Mesodermal cell (in vitro differentiated cells): ENCODE measurements around the gene AGAP1.
"Not testable (repeated sequence)": the region's sequence is repeated elsewhere in the genome, so short reads cannot be mapped to it uniquely, and the experiment has no call there.

Experiments used
- H3K27ac ChIP-seq: 2 replicates; pipeline ENCODE4 v1.7.0; 2013; ENCODE audit warnings: mild to moderate bottlenecking, low read depth, low read length, moderate library complexity; ENCODE audit not compliant: severe bottlenecking
- H3K36me3 ChIP-seq: 2 replicates; pipeline ENCODE4 v1.7.1; 2013; ENCODE audit warnings: mild to moderate bottlenecking, low read length, moderate library complexity; ENCODE audit not compliant: control insufficient read depth, insufficient read depth
- H3K4me1 ChIP-seq: one replicate; pipeline ENCODE4 v1.7.1; 2013; ENCODE audit warnings: mild to moderate bottlenecking, low read length; ENCODE audit not compliant: insufficient read depth, control insufficient read depth, poor library complexity, severe bottlenecking
- H3K4me3 ChIP-seq: 2 replicates; pipeline ENCODE4 v1.7.0; 2013; ENCODE audit warnings: low read length, control low read depth, mild to moderate bottlenecking; ENCODE audit not compliant: insufficient read depth, poor library complexity, severe bottlenecking; ENCODE audit errors: extremely low read depth
- H3K9me3 ChIP-seq: 2 replicates; pipeline ENCODE4 v1.7.1; 2013; ENCODE audit warnings: mild to moderate bottlenecking, low read length, moderate library complexity; ENCODE audit not compliant: control insufficient read depth
- WGBS, 2 experiments: methylation state at CpG; one replicate each; pipeline ENCODE4 v1.1.5; 2013; ENCODE audit warnings: missing lambda C conversion rate in 2 of 2; ENCODE audit not compliant: insufficient coverage in 2 of 2; 5-methylcytosine and 5-hydroxymethylcytosine counted together

The AGAP1 gene

DNA sequence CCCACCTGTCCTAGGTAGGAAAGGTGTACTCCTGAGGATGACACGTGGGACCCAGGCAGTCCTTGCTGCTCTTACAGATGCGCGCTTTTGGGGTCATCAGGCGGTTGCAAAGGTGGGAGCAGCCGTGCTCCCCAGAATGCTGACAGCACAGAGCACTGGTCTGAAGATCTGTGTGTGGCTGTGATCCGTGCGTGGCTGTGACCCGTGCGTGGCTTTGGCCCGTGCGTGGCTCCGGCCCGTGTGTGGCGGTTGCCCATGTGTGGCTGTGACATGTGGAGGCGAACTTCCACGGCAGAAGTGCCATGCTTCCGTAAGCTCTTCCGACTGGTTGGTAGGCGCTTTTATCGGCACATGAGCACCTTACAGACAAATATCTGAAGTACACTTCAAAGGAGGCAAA lies 270.0 kb downstream of the AGAP1 start:
- WGBS, 2 experiments: 89 to 99% methylated on average over 20 of the region's 20 CpGs

DNA sequence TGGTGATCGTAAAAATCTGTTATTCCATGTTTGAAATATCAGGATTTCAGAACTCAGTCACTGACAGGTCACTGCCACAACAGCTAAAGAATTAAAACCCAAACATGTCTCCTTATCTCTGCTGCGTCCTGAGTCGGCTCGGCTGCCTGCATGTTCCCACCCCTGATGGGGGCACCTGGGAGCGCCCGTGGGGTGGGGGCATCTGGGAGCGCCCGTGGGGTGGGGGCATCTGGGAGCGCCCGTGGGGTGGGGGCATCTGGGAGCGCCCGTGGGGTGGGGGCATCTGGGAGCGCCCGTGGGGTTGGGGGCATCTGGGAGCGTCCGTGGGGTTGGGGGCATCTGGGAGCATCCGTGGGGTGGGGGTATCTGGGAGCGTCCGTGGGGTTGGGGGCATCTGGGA lies 270.6 kb downstream of the AGAP1 start:
- not testable (repeated sequence) for H3K9me3 ChIP-seq, H3K4me3 ChIP-seq, H3K4me1 ChIP-seq, H3K27ac ChIP-seq
- H3K36me3 ChIP-seq: peaks cover 21% of the 10 kb centered on the region
- 86 to 90% methylated on average over 1 to 2 of the region's 19 CpGs for WGBS, 2 experiments

More for the DNA sequence above, 270.0 kb downstream of the AGAP1 start:
- no peak overlapping the region for H3K4me3 ChIP-seq
- H3K9me3 ChIP-seq: no peaks in the 10 kb centered on the region
- H3K27ac ChIP-seq: no peak overlapping the region
- H3K36me3 ChIP-seq: peaks cover 21% of the 10 kb centered on the region
- no peaks in the 10 kb centered on the region for H3K4me1 ChIP-seq

DNA sequence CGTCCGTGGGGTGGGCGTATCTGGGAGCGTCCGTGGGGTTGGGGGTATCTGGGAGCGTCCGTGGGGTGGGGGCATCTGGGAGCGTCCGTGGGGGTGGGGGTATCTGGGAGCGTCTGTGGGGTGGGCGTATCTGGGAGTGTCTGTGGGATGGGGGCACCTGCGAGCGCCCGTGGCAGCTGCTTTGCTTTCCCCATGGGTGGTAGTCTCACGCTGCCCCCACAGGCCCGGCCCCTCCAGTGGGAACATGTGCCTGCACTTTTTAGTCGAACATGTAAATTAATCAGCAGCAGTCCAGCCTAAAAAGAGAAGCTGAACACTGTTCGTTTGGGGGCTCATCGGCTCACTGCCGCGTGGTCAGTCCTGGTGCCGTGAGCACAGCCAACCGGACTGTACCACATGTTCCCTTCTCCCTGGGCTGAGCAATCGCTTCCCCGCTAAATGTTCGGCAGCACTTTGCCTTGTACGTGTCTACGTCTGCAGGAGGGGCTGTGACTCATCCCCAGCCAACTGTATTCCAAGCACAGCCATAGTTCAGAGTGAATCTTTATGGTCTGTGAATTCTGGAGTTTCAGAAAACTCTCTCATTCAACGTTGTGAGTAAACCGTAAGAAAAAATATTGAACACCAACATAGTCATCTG lies 271.5 kb downstream of the AGAP1 start:
- 90 to 96% methylated on average over 18 to 19 of the region's 30 CpGs for WGBS, 2 experiments
- H3K27ac ChIP-seq: peak overlapping the region; percentile 55
- H3K36me3 ChIP-seq: peaks cover 21% of the 10 kb centered on the region

DNA sequence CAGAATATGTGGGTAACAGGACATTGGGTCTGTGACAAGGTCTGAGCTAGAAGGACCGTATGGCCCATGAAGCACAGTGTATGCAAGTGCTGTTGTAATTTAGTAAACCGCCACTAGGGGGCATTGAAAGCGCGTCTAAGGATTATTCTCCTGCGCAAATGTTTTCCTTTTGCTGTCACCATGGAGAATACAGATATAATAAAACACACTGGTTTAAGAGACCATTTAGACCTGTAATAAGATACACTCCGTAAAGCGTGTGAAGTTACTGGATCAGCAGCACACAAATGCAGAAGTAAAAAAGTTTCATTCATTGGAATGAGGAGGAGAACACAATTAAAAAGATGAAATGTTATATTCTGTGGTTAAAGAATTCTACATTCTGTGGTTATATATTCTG lies 272.4 kb downstream of the AGAP1 start:
- peak overlapping the region; percentile 36 for H3K27ac ChIP-seq
- no peaks in the 10 kb centered on the region for H3K4me1 ChIP-seq
- WGBS, 2 experiments: 14 to 15% methylated on average over 1 to 2 of the region's 7 CpGs
- H3K36me3 ChIP-seq: peaks cover 18% of the 10 kb centered on the region
- H3K9me3 ChIP-seq: no peaks in the 10 kb centered on the region
- no peak overlapping the region for H3K4me3 ChIP-seq

More for the DNA sequence above, 271.5 kb downstream of the AGAP1 start:
- no peak overlapping the region for H3K4me3 ChIP-seq
- no peaks in the 10 kb centered on the region for H3K4me1 ChIP-seq
- H3K9me3 ChIP-seq: no peaks in the 10 kb centered on the region

DNA sequence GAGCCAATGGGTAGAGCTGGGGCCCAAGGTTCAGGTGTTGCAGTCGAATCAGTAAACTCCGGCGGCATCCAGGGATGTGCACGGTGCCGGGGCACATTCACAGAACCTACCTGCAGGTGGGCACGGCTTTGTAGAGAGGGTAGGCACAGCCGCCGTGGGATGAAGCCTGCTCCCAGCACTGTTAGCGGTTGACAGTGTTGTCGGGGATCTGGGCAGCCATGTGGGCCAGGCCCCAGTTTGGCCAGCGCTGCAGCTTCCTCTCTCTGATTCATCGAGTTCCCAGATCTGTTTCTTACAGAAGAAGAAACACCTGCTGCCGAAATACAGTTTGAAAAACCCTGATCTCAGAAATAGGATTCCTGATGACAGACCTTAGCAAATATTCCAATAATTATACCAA lies 274.8 kb downstream of the AGAP1 start:
- Histone ChIP-seq H3K36me3 (peaks cover 5% of the 10 kb centered on the region), H3K27ac (no peak overlapping the region), H3K4me1 (peaks cover 6% of the 10 kb centered on the region), H3K4me3 (no peak overlapping the region), H3K9me3 (no peaks in the 10 kb centered on the region)
- WGBS, 2 experiments: 96% methylated on average over 12 to 13 of the region's 13 CpGs

DNA sequence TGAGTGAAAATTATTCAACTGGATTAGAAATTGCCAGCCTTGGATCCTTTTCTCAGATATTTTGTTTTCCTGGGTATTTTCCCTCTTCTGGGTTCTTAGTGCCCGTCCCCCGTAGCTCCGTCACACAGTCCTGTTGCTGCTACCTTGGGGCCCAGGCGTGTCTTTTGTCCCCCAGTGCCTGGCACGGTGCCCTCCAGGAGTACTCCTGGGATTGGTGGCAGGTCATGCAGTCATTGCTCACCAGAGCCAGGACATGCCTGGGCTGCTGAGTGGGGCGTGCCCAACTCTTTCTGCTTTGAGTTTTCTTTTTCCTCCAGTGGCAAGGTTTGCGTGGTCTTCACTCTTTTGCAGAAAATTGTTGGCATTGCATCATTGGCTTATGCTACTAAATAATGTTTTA lies 275.2 kb downstream of the AGAP1 start:
- WGBS, 2 experiments: 89 to 100% methylated on average over 6 of the region's 7 CpGs

DNA sequence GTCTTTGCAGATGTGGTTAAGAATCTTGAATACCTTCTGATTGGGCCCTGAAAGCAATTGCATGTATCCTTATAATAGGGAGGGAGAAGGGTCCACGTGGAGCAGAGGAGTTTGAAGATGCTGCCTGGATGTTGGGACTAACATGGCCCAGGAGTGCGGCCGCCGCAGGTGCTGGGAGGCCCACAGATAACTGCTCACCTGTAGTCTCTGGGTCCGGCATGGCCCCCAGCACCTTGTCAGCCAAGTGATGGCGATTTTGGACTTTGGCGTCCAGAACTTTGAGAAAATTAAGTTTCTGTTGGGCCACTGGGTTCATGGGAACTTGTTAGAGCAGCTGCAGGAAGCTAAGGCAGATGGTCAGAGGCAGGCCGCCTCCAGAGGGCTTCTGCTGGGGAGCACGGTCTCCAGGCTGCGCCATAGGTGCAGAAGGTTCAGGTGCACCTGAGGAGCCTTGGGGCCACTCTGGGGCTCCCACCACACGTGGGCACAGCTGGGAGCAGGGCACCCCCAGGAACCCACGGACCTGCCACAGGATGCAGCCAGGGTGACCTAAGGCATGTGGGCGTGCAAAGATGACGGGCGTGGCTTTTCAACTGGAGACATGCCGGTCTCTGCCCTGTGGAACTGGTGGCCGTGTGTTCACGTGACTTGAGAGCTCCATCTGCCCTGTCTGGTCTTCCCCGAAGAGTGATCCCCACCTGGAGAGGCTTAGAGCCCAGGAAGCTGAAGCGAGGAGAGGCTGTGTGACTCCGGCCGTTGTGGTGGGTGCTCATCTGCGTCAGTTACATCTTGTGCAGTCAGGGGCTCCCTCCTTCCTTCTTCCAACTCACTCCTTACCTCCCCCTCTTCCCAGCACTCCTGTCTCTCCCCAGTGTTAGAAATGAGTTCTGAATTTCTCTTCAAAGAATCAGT lies 277.3 kb downstream of the AGAP1 start:
- Histone ChIP-seq H3K4me3 (no peak overlapping the region), H3K36me3 (peaks cover 12% of the 10 kb centered on the region), H3K4me1 (peaks cover 11% of the 10 kb centered on the region), H3K9me3 (no peaks in the 10 kb centered on the region), H3K27ac (no peak overlapping the region)
- WGBS, 2 experiments: 92 to 96% methylated on average over 21 to 23 of the region's 23 CpGs

More for the DNA sequence above, 275.2 kb downstream of the AGAP1 start:
- H3K9me3 ChIP-seq: no peaks in the 10 kb centered on the region
- peaks cover 5% of the 10 kb centered on the region for H3K36me3 ChIP-seq
- H3K4me3 ChIP-seq: no peak overlapping the region
- H3K27ac ChIP-seq: no peak overlapping the region
- peaks cover 6% of the 10 kb centered on the region for H3K4me1 ChIP-seq

DNA sequence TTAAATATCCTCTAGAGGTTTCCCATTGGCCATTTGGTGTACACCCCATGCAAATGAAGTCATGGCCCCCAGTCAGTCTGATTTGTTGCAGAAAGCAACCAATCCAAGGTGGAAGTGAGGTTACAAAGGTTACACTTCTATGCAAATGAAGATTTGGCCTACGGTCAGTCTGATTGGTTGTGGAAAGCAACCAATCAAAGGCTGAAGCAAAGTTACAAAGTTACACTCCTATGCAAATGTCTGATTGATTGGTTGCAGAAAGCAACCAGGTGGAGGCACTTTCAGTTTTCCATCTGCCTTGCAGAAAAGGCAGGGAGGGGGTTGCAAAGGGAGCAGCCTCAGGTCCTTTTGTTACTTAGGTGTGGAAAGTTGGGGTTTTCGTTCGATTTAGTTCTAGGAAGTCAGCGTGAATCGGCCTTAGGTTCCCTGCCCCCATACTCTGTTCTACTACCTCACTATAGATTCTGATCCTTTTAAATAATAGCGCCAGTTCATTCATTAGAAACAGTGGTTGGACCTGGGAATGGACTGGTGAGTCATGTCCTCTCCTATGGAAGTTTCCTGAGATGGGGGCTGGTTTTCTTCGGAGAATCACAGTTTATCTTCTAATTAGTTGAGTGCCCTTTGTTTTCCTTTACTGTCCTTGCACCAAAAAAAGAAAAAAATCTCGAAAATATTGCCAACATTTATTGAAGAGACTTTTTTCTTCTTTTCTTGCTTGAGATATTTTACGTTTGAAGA lies 279.5 kb downstream of the AGAP1 start:
- no peak overlapping the region for H3K27ac ChIP-seq
- H3K9me3 ChIP-seq: no peaks in the 10 kb centered on the region
- no peak overlapping the region for H3K4me3 ChIP-seq
- H3K36me3 ChIP-seq: peaks cover 12% of the 10 kb centered on the region
- peaks cover 11% of the 10 kb centered on the region for H3K4me1 ChIP-seq
- 83 to 95% methylated on average over 1 to 2 of the region's 9 CpGs for WGBS, 2 experiments

DNA sequence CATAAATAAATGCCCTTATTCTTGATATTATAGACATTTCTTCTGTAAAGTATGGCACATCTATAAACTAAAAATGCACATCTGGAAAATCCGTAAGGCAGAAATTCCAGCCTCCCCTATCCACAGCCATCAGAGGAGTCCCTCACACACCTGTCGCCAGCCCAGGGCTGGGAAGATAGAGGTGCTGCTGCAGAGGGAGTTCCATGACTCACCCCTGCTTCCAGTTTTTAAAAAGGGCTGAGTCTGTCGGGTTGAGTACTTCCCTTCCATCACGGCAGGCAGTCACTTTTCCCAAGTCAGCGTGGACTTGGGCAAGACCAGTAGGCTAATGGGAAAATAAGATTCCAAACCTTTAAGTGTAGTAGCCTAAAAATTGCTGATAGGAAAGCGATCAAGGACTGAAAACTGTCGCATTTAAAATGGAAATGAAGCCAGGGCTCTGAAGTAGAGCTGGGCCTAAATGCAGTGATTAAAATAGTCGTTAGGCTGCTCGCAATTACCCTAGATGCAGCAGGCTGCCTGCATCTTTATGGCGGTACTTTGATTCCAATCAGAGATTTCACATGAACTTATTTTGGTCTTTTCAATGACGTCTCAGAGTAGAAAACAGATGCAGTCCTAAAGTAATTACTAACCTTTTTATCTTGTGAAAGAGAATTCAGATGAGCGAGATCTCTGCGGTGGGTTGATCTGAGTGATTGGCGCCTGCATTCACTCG lies 280.5 kb downstream of the AGAP1 start:
- H3K36me3 ChIP-seq: peaks cover 12% of the 10 kb centered on the region
- WGBS, 2 experiments: 80% methylated on average over 11 to 13 of the region's 15 CpGs

DNA sequence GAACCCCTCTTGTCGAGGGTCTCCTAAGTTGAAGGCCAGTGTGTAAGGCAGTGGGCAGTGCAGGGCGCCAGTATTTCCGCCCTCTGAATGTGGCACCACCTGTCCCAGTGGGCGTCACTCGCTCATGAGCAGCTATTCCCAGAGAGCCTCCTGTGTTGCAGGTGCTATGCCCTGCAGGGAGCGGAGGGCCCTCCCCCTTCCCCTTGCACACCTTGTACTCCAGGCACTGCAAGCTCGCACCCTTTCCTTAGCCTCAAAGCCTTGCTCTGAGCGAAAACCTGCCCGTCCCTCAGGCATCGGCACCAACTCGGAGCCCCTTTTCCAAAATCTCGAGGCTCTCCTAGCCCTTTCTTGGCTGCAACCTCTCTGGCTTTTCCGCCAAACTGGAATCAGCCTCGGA lies 282.7 kb downstream of the AGAP1 start:
- Histone ChIP-seq H3K4me3 (no peak overlapping the region), H3K4me1 (peaks cover 11% of the 10 kb centered on the region), H3K27ac (no peak overlapping the region), H3K9me3 (no peaks in the 10 kb centered on the region), H3K36me3 (peaks cover 22% of the 10 kb centered on the region)
- 93 to 95% methylated on average over 13 to 14 of the region's 14 CpGs for WGBS, 2 experiments

More for the DNA sequence above, 280.5 kb downstream of the AGAP1 start:
- H3K4me3 ChIP-seq: no peak overlapping the region
- no peaks in the 10 kb centered on the region for H3K9me3 ChIP-seq
- H3K4me1 ChIP-seq: peaks cover 11% of the 10 kb centered on the region
- H3K27ac ChIP-seq: no peak overlapping the region
